Osteoblast (primary cell): ENCODE data around the gene SYAP1. TPM values are rescaled to one million over a fixed set of nuclear protein-coding genes. Genes with fewer than 3 reads are reported as not detected.

Experiments used
- DNase-seq: peaks from one replicate; pipeline ENCODE4 v3.0.0; 2011; ENCODE audit warnings: low spot score, mixed read lengths; ENCODE audit not compliant: insufficient read length; ENCODE audit errors: missing footprints
- H2AFZ ChIP-seq: 2 replicates; pipeline ENCODE4 v1.6.0; 2011; ENCODE audit warnings: mild to moderate bottlenecking, low read length
- H3K27ac ChIP-seq: 2 replicates; pipeline ENCODE4 v1.5.1; 2011; ENCODE audit warnings: mild to moderate bottlenecking, low read depth, low read length, moderate library complexity
- H3K27me3 ChIP-seq: 2 replicates; pipeline ENCODE4 v1.6.0; 2012; ENCODE audit warnings: mild to moderate bottlenecking, control low read depth, inconsistent platforms, low read length, moderate library complexity; ENCODE audit not compliant: insufficient read depth
- H3K36me3 ChIP-seq: 2 replicates; pipeline ENCODE4 v1.5.1; 2011; ENCODE audit warnings: mild to moderate bottlenecking, low read length, control low read depth, moderate library complexity; ENCODE audit not compliant: insufficient read depth
- H3K4me1 ChIP-seq: 2 replicates; pipeline ENCODE4 v1.5.1; 2011; ENCODE audit warnings: mild to moderate bottlenecking, low read length, control low read depth, moderate library complexity; ENCODE audit not compliant: insufficient read depth
- H3K4me2 ChIP-seq: 2 replicates; pipeline ENCODE4 v1.6.0; 2011; ENCODE audit warnings: mild to moderate bottlenecking, low read length; ENCODE audit not compliant: insufficient read depth
- H3K4me3 ChIP-seq: fragments of 200-600 bp; sonication (generic); 3 replicates; pipeline ENCODE4 v1.5.1; 2012; ENCODE audit warnings: mild to moderate bottlenecking, low read length, inconsistent platforms; ENCODE audit not compliant: insufficient read depth
- H3K79me2 ChIP-seq: 2 replicates; pipeline ENCODE4 v1.6.0; 2012; ENCODE audit warnings: mild to moderate bottlenecking, low read length, control low read depth, inconsistent platforms; ENCODE audit not compliant: insufficient read depth
- H3K9me3 ChIP-seq: 2 replicates; pipeline ENCODE4 v1.5.1; 2011; ENCODE audit warnings: low read depth, low read length, control low read depth
- H4K20me1 ChIP-seq: 2 replicates; pipeline ENCODE4 v1.6.0; 2012; ENCODE audit warnings: mild to moderate bottlenecking, low read length, control low read depth; ENCODE audit not compliant: insufficient read depth
- total RNA-seq: library from RNA; depleted of rRNA; stranded (reverse); fragments of >200 nt; gene quantifications from 2 replicates; pipeline ENCODE4 v1.2.3, GENCODE V29; 2012
- TF ChIP-seq, protein P1 (sequence below): IDR thresholded peaks from 2 replicates; pipeline ENCODE4 v1.5.1; 2011; ENCODE audit warnings: mild to moderate bottlenecking, low read depth, low read length, moderate library complexity; ENCODE audit errors: extremely low read depth

Gene SYAP1
- total RNA-seq, 1 donor, result 25.7 TPM

DNA sequence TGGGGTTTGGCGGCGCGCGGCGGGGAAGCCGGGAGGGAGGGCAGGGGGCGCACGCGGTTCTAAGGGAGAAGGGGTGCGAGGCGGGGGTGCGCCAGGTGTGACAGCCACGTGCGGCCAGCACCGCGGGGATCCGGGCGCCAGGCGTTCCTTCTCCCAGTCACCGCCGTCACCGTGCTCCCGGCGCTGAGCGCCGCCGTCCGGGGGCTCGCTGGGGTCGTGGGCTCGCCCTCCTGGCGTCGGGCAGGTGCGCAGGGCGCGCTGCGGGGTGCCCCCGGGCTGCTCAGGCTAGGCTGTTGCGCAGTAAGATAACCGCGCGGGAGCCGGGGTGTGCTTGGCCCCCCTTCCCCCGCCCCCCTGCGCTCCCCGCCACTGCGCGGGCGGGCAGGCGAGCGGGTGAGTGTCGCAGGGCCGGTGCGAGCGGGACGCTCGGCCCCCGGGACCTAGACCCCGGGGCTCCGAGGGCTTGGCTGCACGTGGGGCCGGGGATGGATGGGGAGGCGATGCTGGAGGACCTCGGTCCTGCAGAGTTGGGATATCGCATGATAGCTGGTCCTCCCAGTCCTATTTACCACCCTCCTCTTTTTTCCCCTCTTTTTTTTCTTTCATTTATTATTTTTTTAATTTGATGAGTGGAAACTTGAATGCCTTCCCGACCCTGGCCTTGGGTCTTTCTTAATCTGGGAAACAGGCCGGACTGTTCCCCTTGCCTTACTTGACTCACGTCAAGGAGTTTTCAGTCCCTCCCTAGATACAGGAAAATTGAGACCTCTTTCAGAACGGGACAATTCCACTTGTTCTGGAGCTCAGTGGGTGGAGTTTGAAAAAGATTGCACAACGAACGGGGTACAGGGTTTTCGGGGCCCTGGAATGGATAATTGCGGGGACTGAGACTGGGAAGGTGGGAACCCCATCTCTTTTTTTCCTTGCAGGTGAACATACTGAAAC lies 67.7 kb downstream of the SYAP1 start:
- peak; percentile 66 for DNase-seq
- peaks cover 11% of the 10 kb centered on the region for H4K20me1 ChIP-seq
- H3K9me3 ChIP-seq, result no peaks in the 10 kb centered on the region
- H3K79me2 ChIP-seq, result peaks cover 46% of the 10 kb centered on the region
- H2AFZ ChIP-seq, result peak overlapping the region; percentile 65
- peak overlapping the region; percentile 41 for H3K27ac ChIP-seq
- H3K27me3 ChIP-seq, result no peaks in the 10 kb centered on the region
- H3K4me2 ChIP-seq, result peak overlapping the region; percentile 79
- H3K36me3 ChIP-seq, result no peaks in the 10 kb centered on the region
- TF ChIP-seq, protein P1, sequence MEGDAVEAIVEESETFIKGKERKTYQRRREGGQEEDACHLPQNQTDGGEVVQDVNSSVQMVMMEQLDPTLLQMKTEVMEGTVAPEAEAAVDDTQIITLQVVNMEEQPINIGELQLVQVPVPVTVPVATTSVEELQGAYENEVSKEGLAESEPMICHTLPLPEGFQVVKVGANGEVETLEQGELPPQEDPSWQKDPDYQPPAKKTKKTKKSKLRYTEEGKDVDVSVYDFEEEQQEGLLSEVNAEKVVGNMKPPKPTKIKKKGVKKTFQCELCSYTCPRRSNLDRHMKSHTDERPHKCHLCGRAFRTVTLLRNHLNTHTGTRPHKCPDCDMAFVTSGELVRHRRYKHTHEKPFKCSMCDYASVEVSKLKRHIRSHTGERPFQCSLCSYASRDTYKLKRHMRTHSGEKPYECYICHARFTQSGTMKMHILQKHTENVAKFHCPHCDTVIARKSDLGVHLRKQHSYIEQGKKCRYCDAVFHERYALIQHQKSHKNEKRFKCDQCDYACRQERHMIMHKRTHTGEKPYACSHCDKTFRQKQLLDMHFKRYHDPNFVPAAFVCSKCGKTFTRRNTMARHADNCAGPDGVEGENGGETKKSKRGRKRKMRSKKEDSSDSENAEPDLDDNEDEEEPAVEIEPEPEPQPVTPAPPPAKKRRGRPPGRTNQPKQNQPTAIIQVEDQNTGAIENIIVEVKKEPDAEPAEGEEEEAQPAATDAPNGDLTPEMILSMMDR, result no peak
- peak overlapping the region; percentile 87 for H3K4me3 ChIP-seq
- H3K4me1 ChIP-seq, result peaks cover 7% of the 10 kb centered on the region

- Histone ChIP-seq H2AFZ (no peak overlapping the region), H3K9me3 (no peaks in the 10 kb centered on the region), H3K4me3 (no peak overlapping the region), H3K4me1 (peaks cover 7% of the 10 kb centered on the region), H3K79me2 (peaks cover 50% of the 10 kb centered on the region), H4K20me1 (peaks cover 11% of the 10 kb centered on the region), H3K27ac (no peak overlapping the region), H3K36me3 (no peaks in the 10 kb centered on the region), H3K27me3 (no peaks in the 10 kb centered on the region), H3K4me2 (no peak overlapping the region)
- TF ChIP-seq, protein P1, result no peak
- DNase-seq, result no peak
These were observed 69.1 kb downstream of the SYAP1 start for GRCh38 chrX:16788477-16788876.

GRCh38 chrX:16796298-16796697 lies 76.9 kb downstream of the SYAP1 start:
- H3K79me2 ChIP-seq, result peaks cover 33% of the 10 kb centered on the region
- H3K4me2 ChIP-seq, result no peak overlapping the region
- no peaks in the 10 kb centered on the region for H3K4me1 ChIP-seq
- no peak overlapping the region for H2AFZ ChIP-seq
- TF ChIP-seq, protein P1, result no peak
- H3K36me3 ChIP-seq, result peaks cover 8% of the 10 kb centered on the region
- H3K27ac ChIP-seq, result no peak overlapping the region
- no peak overlapping the region for H3K4me3 ChIP-seq
- no peaks in the 10 kb centered on the region for H4K20me1 ChIP-seq
- peak; percentile 39 for DNase-seq
- no peaks in the 10 kb centered on the region for H3K9me3 ChIP-seq
- H3K27me3 ChIP-seq, result no peaks in the 10 kb centered on the region

GRCh38 chrX:16797358-16797757 lies 77.9 kb downstream of the SYAP1 start:
- peaks cover 25% of the 10 kb centered on the region for H3K79me2 ChIP-seq
- H3K36me3 ChIP-seq, result peaks cover 8% of the 10 kb centered on the region
- H3K4me1 ChIP-seq, result no peaks in the 10 kb centered on the region
- H3K27me3 ChIP-seq, result no peaks in the 10 kb centered on the region
- no peak overlapping the region for H3K4me3 ChIP-seq
- H3K4me2 ChIP-seq, result no peak overlapping the region
- peak; percentile 41 for DNase-seq
- H3K9me3 ChIP-seq, result no peaks in the 10 kb centered on the region
- no peaks in the 10 kb centered on the region for H4K20me1 ChIP-seq
- no peak overlapping the region for H2AFZ ChIP-seq
- H3K27ac ChIP-seq, result peak overlapping the region; percentile 36
- TF ChIP-seq, protein P1, result no peak
